Measurements from ENCODE around the gene HAUS7.

HAUS7 gene

DNA sequence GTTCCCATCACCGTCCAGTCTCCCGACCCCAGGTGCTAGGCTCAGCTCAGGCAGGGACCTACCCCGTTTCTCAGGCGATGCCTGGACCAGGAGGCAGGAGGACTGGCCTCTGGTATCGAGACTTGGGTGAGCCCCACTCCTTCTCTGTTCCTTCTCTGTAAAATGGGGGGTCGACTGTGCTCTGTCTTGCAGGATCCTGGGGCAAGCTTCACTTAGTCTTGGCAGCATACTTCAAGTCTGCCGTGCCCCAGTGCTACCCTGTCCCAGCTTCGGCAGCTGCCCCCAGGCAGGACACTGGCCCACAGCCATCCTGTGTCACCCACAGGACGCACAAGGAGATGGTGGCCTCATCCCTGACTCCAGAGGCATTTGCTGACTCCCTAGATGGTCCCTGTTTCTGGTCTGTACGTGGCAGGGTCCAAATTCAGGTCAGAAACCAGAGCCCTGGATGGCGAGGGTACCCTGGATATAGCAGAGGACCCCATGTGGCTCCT lies 7.0 kb upstream of the HAUS7 start:
- no peak for DNase-seq (ENCODE audit: low read depth in 2 of 2)

DNA sequence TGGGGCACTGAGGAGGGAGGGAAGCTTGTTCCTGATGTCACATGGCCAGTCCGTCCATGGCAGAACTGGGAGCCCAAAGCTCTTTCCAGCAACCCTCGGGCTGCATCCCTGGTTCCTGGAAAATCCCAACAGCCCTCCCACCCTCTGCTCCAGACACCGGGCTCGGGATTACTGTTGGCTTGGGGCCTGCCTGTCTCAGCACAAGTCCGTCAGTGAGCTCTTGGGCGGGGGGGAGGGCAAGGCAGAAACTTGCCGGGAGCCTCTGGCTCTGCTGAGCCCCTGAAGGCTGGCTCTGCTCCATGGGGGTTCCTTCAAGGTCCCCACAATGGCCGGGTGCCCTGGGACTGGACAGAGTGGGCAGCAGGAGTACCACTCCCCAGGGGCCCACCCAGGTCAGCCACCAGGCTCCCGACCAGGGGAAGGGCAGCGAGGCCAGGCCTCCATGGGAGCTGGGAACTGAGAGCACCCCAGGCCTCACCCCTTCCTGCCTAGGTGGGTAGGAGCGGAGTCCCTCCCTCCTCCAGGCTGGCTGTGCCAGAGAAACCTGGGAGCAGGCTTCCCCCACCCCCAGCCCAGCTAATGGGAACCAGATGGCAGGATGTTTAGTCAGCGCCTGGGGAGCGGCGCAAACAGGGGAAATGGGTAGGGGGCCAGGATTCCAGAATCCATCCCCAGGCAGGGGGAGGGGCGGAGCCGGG lies 6.4 kb upstream of the HAUS7 start:
- no peak for DNase-seq (ENCODE audit: low read depth in 2 of 2)

DNA sequence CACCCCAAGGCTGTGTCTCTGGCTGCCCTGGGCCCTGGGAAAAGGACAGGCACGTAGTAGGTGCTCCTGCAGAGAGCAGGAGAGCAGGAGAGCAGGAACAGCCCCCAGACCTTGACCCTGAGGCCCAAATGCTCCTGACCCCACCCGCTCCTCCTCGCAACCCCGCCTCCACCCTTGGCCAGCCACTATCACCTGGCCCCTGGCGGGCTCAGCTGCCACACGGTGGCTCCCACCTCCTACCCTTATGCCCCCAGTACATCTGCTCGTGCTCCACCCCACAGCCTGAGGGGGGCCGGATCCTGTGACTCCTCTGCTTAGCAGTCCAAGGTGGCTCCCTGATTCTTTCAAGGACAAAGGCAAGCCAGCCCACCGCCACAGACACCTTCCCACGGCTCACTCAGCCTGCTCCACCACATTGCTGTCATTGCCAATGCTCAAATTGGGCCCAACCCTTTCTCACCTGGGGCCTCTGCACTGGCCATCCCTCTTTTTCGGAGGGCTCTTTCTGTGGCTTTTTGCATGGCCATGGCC lies 5.4 kb upstream of the HAUS7 start:
- no peak for DNase-seq (ENCODE audit: low read depth in 2 of 2)

DNA sequence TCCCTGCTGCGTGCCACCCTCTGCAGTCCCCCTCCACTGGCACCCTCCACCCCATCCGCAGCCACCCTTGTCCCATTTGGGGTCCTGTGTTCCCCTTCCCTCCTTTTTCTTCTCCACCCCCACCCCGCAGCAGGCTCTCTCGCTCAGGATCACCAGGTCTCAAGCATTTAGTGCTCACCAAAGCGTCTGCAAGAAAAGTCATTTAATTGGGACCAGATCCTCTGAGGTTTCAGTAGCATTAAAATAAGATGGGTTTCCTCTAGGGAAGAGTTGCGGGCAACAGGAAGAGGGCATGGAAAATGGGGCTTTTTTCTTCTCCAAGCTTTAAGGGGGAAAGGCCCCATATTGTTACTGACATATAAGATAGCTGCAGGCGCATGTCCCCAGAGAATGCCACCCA lies 4.9 kb upstream of the HAUS7 start:
- DNase-seq (ENCODE audit: low read depth in 2 of 2), result no peak

DNA sequence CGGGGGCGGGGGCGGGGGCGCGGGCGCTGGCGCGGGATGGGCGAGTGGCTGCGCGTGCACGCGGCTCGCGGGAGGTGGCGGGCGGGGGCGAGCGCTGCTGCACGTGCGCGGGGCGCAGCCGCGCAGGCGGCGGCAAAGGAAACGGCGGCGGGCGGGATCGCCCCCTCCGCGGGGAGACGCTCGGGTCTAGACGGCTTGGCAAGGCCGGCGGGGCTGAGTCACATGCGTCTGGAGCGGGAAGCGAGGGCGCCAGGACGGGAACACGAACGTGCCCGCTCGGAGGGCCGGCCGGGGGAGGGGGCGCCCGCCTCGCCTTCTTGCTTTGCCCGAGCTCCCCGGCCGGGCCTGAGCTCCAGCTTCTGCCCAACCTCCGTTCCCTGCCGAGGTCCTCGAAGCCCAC lies 4.3 kb upstream of the HAUS7 start:
- peak in 1 of 2 experiments; percentile 13 for DNase-seq (ENCODE audit: low read depth in 2 of 2)

DNA sequence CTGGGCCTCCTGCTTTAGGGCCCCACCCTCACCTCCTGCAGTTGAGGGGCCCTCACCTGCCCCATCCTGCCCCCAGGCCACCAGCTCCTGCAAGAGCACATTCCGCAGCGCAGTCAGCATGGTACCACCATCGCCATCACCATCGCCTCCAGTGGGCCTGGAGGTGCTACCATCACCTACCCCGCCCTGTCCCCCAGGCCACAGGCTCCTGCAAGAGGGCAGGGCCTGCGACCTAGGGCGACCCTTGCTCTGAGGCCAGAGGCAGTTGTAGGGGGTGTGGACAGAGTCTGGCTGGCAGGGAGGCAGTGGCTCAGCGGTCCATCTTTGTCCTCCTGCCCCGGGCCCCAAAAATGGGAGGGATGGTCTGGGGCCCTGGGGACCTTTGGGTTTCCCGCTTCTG lies 3.9 kb upstream of the HAUS7 start:
- DNase-seq (ENCODE audit: low read depth in 2 of 2), result no peak

DNA sequence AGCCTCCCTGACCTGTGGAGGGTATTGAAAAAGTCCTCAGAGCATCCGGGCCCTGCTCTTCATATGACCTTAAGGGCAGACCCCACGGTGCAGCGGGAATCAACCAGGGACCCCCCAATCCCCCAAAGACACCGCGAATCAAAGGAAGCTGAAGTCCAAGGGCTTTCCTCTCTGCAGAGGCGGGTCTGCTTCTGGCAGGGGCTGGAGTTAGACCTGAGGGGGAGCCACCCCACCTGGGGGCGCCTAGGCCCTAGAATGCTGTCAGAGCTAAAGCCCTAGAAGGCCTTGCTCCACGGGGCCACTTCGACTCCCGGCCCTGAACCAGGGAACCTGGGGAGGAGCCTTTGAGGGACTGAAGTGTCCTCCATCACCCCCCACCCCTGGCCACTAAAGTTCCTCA lies 2.8 kb upstream of the HAUS7 start:
- no peak for DNase-seq (ENCODE audit: low read depth in 2 of 2)

DNA sequence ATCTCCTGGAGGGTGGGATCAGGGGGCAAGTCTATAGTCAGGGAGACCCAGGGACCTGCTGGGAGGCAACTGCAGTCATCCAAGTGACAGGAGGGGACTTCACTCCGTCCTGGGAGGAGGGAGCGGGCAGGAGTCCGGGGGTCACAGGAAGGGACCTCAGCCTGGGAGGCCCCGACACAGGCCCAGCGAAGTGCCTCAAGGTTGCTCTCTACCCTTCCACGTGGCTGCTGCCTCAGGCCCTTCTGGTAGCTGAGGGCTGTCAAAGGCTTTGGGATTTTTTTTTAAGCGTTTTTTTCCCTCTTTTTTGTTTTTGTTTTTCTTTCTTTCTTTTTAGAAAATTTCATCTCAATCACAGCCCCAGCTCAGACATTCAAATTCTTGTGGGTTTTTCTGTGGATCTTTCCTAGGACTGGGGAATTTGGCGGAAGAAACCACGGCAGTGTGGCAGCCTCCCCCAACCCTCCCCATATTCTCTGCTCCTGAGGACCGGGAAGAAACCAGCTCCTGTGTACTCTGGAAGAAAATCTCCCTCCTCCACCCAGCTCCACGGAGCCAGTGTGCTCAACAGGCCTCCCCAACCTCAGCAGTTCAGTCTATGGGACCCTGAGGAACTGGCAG lies 1.4 kb upstream of the HAUS7 start:
- DNase-seq (ENCODE audit: low read depth in 2 of 2), result no peak

DNA sequence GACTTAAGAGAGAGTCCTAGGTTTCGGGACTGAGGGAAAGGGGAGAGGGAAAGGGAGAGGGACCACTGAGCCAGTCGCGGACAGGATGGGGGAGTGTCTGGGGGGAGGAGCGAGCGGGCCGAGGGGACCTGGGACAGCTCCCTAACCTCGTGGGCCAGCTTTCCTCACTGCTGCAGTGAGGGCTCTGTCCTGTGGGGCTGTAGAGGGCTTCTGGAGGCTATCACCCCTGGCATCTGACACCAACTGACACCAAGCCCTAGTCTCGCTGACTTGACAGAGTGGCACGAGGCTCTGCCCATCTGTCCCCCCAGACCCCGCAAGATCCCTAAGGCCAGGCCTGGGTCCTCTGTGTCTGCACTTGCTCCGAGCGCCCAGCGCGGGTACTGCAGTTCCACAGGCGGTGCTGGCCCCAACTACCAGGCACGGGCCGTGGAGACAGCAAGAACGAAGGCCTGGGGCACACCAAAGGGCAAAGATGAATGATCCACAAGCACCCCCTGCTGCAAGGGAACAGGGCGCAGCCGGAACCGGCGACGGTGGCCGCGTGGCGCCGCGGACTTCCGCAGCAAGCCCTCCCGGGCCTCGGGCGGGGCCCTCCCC lies 465 bp downstream of the HAUS7 start:
- peak; percentile 1 to 8 for DNase-seq (ENCODE audit: low read depth in 2 of 2)

DNA sequence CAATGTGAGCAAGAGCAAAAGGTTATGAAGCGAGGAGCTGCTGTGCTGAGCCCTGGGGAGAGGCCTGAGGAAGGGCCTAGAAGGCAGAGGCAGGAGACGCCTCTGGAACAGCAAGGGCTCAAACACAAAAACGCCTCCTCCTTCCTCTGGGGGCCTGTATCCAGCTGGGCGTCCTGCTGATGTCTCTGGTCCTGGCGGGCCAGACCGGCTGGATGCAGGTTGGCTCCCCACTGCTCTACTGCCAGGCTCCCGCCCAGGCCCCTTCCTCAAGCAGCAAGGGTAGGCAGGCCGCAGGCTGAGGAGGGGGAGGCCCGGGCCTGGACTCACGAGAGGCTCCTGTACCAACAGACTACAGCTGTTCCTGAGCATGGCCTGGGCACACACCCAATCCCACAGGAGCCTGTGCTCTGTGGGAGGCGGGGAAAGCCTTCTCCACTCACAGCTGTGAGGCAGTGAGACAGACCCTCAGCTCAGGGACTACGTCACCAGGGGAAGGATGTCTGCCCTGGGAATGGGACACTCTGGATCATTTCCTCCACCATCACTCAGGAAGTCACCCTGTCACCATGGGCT lies 2.3 kb downstream of the HAUS7 start:
- DNase-seq (ENCODE audit: low read depth in 2 of 2), result no peak

DNA sequence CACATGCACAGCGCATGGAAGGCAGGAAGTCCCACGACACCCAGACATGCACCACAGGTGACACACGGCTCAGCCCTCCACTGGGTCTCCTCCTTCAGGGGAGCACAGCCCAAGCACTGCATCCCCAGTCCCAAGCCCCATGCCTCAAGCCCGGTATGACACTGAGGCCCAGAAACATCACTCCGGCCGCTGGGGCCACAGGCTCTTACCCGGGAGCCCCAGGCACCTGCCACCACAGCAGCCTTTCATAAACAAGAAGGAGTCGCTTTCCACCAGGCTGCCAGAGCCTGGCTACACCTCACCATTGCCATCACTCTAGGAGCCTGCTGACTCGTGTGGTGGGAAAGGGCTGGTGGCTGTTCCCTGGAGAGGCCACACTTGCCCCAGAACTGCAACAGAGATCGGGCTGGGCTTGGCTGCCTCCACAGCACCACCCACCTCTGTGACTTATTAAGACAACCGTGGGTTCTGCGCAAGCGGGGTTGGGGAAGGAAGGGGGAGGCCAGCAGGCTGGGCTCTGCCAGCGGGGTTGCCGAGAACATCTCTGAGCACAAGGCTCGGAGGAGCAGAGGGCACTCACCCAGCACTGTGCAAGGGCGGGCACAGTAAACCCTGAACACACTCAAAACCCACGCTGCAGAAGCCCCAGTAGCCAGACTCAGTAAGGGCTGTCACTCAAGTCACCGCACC lies 4.5 kb downstream of the HAUS7 start:
- DNase-seq (ENCODE audit: low read depth in 2 of 2), result no peak

DNA sequence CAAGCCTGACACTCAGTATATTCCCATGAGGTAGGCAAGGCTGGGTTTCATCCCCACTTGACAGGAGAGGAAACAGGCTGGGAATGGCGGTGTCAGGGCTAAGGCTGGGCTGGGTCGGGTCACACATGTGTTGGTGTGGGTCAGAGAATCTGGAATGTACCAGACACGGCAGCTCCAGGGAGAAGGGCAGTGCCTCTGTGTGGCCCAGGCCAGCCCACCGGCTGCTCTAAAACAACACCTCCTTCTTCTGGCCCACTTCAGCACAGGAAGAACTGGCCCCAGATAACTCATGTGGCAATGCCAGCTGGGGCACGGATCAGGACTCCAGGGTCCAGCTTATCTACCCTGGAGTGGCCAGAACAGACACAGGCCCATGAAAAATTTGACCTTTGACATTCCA lies 6.3 kb downstream of the HAUS7 start:
- DNase-seq (ENCODE audit: low read depth in 2 of 2), result no peak

DNA sequence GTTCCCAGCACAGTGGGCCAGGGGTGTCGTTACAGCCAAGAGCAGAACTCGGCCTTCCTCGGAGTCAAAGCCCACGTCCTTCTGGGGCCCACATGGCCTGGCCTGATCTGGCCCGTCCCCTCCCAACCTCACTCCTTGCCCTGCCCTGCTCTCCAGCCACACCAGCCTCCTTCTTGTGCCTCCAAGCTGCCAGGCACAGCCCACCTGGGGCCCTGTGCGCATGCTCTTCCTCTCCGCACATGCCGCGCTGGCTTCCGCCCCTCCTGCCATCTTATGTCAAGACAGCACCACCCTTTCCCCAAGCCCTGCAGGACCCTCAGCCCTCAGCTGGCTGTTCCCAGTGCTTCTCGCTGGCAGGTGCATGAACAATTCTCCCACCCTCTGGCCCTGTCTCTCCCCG lies 6.8 kb downstream of the HAUS7 start:
- DNase-seq (ENCODE audit: low read depth in 2 of 2), result no peak

DNA sequence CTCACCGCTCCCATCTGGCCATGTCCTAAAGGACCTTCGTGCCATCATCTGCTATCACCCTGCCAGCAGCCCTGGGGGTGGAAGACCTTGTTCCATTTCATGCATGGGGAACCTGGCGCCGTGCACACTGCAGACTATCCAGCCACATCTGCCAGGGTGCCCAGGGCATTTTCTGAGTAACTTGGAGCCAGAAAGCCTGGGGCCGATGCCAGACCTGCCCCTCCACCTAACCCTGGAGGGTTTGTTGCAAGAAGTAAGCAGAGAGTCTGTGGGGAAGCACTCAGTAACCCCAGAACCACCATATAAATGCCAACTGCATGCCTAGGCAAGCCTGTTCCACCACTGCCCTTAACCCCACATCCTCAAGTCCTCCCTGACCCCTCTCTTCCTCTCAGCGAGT lies 7.3 kb downstream of the HAUS7 start:
- DNase-seq (ENCODE audit: low read depth in 2 of 2), result no peak

DNA sequence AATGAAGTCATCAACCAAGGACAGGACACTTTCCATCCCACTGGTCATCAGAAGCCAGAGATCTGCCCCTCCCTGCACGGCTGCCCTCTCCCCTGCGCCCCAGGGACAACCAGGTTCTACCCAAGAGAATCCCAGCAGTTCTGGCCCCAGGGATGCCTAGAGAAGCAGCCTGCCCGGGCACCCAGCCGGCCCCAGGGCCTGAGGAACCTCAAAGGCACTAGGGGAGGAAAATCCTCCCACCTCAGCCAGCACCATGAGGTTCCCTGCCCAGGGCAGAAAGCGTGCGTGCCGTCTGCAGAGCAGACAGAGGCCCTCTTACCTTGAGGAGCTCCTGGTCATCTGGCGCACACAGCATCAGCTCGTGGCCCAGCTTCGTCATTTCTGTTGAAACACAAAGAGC lies 8.1 kb downstream of the HAUS7 start:
- no peak for DNase-seq (ENCODE audit: low read depth in 2 of 2)

DNA sequence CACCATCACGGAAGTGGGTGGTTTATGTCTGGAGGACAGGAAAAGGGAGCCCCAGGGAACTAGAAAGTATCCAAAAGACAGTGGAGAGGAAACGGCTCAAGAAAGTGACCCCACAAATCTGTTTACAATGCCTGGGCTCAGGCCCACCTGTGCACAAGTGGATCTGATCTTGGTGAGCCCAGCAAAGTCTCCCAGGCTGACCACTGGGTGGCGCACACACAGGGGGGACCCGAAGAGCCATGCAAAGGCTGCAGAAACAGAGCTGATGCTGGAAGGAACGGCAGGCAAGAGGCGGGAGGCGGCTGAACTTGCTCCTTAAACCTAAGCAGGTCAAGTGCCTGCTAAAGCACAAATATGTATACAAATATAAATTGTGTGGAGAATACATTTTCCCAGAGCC lies 9.6 kb downstream of the HAUS7 start:
- DNase-seq (ENCODE audit: low read depth in 2 of 2), result peak; percentile 12 to 20

DNA sequence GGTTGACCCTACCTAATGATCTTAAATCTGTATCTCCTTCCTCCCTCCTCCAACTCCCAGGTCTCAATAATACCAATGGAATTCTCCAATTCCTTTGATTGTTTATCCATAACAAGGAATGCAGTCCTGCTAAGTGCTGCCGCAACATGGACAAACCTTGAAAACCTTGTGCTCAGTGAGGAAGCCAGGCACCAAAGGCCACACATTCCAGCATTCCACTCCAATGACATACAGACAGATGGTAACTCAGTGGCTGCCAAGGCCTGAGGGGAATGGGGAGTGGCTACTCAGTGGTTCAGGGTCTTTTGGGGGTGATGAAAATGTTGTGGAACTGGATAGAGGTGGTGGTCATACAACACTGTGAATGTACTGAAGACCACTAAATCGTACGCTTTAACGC lies 10.4 kb downstream of the HAUS7 start:
- no peak for DNase-seq (ENCODE audit: low read depth in 2 of 2)

DNA sequence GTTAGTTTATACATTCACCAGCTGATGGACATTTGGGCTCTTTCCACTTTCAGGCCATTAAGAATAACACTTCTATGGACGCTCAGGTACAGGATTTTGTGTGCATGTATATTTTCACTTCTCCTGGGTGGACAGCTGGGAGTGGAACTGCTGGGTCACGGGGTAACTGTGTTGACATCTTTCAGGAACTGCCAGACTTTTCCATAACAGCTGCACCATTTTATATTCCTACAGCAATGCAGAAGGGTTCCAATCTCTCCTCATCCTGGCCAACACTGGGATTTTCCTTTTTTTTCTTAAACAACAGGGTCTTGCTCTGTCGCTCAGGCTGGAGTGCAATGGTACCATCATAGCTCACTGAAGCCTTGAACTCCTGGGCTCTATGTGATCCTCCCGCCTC lies 11.9 kb downstream of the HAUS7 start:
- DNase-seq (ENCODE audit: low read depth in 2 of 2), result no peak

DNA sequence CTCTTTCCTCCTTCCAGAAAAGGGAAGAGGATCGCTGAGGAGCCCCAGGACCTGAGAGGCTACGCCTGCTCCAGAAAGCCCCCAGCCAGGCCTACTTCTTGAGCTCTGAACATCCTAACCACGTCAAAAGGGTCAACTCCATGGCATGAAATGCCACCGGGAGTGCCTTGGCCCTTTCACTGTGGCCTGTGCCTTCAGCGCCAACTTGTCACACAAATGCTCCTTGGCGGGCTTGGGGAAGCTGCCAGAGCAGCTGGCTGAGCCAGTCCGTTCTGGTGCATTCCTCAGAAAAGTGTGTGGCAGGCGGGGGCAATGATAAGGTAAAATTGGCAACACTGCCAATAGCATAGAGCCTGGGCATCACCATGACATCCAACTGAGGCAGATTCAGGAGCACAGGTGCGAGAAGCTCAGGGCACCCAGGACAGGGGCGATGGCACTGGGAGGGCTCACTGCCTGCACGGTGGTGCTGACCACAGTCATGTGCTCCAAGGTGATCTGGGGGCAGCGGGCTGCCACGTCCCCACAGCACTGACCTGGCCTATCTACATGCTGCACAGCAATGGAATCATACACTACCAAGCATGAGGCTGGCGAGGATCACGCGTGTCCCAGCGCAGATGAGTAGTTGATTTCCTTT lies 12.4 kb downstream of the HAUS7 start:
- no peak for DNase-seq (ENCODE audit: low read depth in 2 of 2)

DNA sequence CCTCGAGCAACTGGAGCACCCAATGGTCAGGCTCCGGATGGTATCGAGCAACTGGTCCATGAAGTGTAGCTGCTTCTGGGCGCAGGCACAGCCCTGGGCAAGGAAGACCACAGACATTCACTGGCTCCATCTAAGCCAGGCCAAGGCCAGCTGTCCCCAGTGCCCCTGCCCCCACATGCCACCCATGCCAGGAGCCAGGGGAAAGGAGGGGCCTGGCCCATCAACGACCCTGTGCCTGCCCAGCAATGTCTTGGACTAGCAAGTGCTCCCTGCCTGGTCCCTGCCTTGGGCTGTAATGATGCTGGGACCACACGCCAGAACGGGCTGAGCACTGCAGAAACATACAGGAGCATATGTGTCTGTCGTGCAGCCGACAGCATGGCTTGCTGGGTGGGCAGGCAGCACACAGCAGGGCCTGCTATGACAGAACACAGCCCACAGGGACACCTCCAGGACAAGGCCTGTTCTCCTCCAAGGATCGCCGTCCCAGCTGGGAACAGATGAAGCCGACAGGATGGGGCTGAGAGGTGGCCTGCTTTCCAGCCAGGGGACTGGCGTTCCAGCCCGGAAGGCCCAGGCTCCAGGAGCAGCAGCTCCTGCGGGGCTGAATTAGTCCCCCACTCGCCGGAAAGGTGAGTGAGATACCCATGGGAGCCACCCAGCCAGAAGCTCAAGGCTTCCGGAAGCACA lies 13.1 kb downstream of the HAUS7 start:
- DNase-seq (ENCODE audit: low read depth in 2 of 2), result no peak

DNA sequence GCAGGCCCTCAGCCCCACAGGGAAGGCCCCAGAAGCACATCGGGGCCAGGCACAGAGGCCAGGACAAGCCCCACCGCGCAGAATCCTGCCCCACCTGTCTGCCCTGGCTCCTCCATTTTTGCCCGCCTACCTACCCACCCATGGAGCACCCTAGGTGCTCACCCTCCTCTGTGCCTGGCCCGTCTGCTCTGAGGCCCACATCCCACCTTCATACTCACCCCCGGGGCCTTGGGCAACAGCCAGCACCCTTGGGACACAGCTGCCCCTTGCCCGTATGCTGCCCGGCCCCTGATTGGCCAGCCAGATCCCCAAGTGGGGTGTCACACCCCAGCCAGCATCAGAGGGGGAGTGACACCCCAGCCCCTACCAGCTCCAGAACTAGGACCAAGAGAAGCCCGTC lies 13.7 kb downstream of the HAUS7 start:
- DNase-seq (ENCODE audit: low read depth in 2 of 2), result no peak
